HG02938 (cell line): ENCODE results near the gene CSNK1E.

Source experiments
- ATAC-seq: cut with Tn5 transposase; IDR thresholded peaks from one replicate; pipeline ENCODE4 v1.9.1; 2021; ENCODE audit warnings: mild to moderate bottlenecking, moderate library complexity; ENCODE audit not compliant: unreplicated experiment

Gene CSNK1E

GRCh38 chr22:38250643-38251340 is 66.4 kb downstream of the CSNK1E start:
- no peak for ATAC-seq

GRCh38 chr22:38249803-38250642 is 67.2 kb downstream of the CSNK1E start:
- ATAC-seq: no peak

- no peak for ATAC-seq
These were observed 67.9 kb downstream of the CSNK1E start for GRCh38 chr22:38249301-38249700.

GRCh38 chr22:38248280-38248679 is 69.0 kb downstream of the CSNK1E start:
- ATAC-seq: no peak

- no peak for ATAC-seq
These were observed 69.5 kb downstream of the CSNK1E start for GRCh38 chr22:38247713-38248112.

GRCh38 chr22:38246692-38247091 is 70.5 kb downstream of the CSNK1E start:
- ATAC-seq: no peak

GRCh38 chr22:38246046-38246658 is 71.1 kb downstream of the CSNK1E start:
- ATAC-seq: no peak

- no peak for ATAC-seq
These were observed 73.1 kb downstream of the CSNK1E start for GRCh38 chr22:38244106-38244505.

- no peak for ATAC-seq
These were observed 74.0 kb downstream of the CSNK1E start for GRCh38 chr22:38243007-38243765.

GRCh38 chr22:38240734-38241252 is 76.4 kb downstream of the CSNK1E start:
- no peak for ATAC-seq
